Ovary (tissue), 3 donors: ENCODE results near the gene CUZD1.

ENCODE experiments used
- EP300 ChIP-seq: sonication (generic); formaldehyde crosslinking; IDR thresholded peaks from one replicate; pipeline ENCODE4 v1.6.1; 2017; ENCODE audit warnings: antibody characterized with exemption
- POLR2A ChIP-seq: fragments of 450-650 bp; IDR thresholded peaks from one replicate; pipeline ENCODE4 v1.6.1; 2017; ENCODE audit warnings: antibody characterized with exemption, mild to moderate bottlenecking, moderate library complexity
- TF ChIP-seq, protein P1 (sequence below), 3 donors: fragments of 450-650 bp in 2 of 3; fragments of 200-600 bp in 1 of 3; IDR thresholded peaks; one replicate each; pipeline versions ENCODE4 v1.5.1 to v1.8.0; 2016 to 2022; ENCODE audit warnings: antibody characterized with exemption in 3 of 3, mild to moderate bottlenecking in 1 of 3
- donor health status: DM: no; HTN: no; CAD: no.

- TF ChIP-seq, protein P1, sequence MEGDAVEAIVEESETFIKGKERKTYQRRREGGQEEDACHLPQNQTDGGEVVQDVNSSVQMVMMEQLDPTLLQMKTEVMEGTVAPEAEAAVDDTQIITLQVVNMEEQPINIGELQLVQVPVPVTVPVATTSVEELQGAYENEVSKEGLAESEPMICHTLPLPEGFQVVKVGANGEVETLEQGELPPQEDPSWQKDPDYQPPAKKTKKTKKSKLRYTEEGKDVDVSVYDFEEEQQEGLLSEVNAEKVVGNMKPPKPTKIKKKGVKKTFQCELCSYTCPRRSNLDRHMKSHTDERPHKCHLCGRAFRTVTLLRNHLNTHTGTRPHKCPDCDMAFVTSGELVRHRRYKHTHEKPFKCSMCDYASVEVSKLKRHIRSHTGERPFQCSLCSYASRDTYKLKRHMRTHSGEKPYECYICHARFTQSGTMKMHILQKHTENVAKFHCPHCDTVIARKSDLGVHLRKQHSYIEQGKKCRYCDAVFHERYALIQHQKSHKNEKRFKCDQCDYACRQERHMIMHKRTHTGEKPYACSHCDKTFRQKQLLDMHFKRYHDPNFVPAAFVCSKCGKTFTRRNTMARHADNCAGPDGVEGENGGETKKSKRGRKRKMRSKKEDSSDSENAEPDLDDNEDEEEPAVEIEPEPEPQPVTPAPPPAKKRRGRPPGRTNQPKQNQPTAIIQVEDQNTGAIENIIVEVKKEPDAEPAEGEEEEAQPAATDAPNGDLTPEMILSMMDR (IDR thresholded peaks at IDR 0.05), result no peak
- TF ChIP-seq POLR2A, result no peak
- no peak for TF ChIP-seq EP300
These were observed 59.4 kb downstream of the CUZD1 start for GRCh38 chr10:122786269-122786668.
